Keratinocyte (primary cell): ENCODE measurements around the gene TFPI. TPM values are rescaled to one million over a fixed set of nuclear protein-coding genes. Genes with fewer than 3 reads are reported as not detected.

Source experiments
- DNase-seq: peaks from one replicate; pipeline ENCODE4 v3.0.0-alpha.2; 2011; ENCODE audit warnings: low read depth, missing footprints, low spot score
- FAIRE-seq: peaks from 2 replicates; lab custom pipeline; 2011; peaks lifted over from hg19 to GRCh38; lab: Jason Lieb, UNC
- H2AFZ ChIP-seq: 2 replicates; pipeline ENCODE4 v1.6.0; 2012; ENCODE audit warnings: low read length, control low read depth, inconsistent platforms; ENCODE audit not compliant: control insufficient read depth
- H3K27ac ChIP-seq: 2 replicates; pipeline ENCODE4 v1.5.1; 2011; ENCODE audit warnings: low read length; ENCODE audit not compliant: control insufficient read depth, insufficient read depth
- H3K27me3 ChIP-seq: 3 replicates; pipeline ENCODE4 v1.6.0; 2011; ENCODE audit warnings: low read length; ENCODE audit not compliant: control insufficient read depth, insufficient read depth; ENCODE audit errors: extremely low read depth
- H3K36me3 ChIP-seq, 2 experiments: 2 replicates in 1 of 2; 3 replicates in 1 of 2; pipeline ENCODE4 v1.5.1; 2011; ENCODE audit warnings: low read length in 2 of 2, mild to moderate bottlenecking in 1 of 2; ENCODE audit not compliant: control insufficient read depth in 2 of 2, insufficient read depth in 2 of 2; ENCODE audit errors: extremely low read depth in 1 of 2
- H3K4me1 ChIP-seq: 3 replicates; pipeline ENCODE4 v1.5.1; 2011; ENCODE audit warnings: low read length; ENCODE audit not compliant: control insufficient read depth, insufficient read depth; ENCODE audit errors: extremely low read depth
- H3K4me2 ChIP-seq: 3 replicates; pipeline ENCODE4 v1.6.0; 2011; ENCODE audit warnings: low read depth, low read length; ENCODE audit not compliant: control insufficient read depth, insufficient read depth; ENCODE audit errors: extremely low read depth
- H3K4me3 ChIP-seq, 3 experiments: fragments of 200-600 bp in 1 of 3; sonication (generic) in 1 of 3; 2 replicates in 2 of 3; 3 replicates in 1 of 3; pipeline ENCODE4 v1.5.1; 2011 to 2016; ENCODE audit warnings: low read length in 3 of 3, mild to moderate bottlenecking in 3 of 3, control low read depth in 2 of 3, inconsistent platforms in 1 of 3, low read depth in 1 of 3, mixed read lengths in 1 of 3, mixed run types in 1 of 3, moderate library complexity in 1 of 3; ENCODE audit not compliant: control insufficient read depth in 2 of 3, insufficient read depth in 2 of 3; ENCODE audit errors: extremely low read depth in 1 of 3
- H3K79me2 ChIP-seq: 2 replicates; pipeline ENCODE4 v1.6.0; 2012; ENCODE audit warnings: low read length; ENCODE audit not compliant: control insufficient read depth, insufficient read depth
- H3K9ac ChIP-seq: 3 replicates; pipeline ENCODE4 v1.6.0; 2011; ENCODE audit warnings: low read length; ENCODE audit not compliant: control insufficient read depth, insufficient read depth; ENCODE audit errors: extremely low read depth
- H3K9me1 ChIP-seq: 3 replicates; pipeline ENCODE4 v1.6.0; 2011; ENCODE audit warnings: low read length; ENCODE audit not compliant: control insufficient read depth, insufficient read depth; ENCODE audit errors: extremely low read depth
- H3K9me3 ChIP-seq: 2 replicates; pipeline ENCODE4 v1.5.1; 2012; ENCODE audit warnings: low read depth, low read length; ENCODE audit not compliant: control insufficient read depth
- H4K20me1 ChIP-seq: 3 replicates; pipeline ENCODE4 v1.6.0; 2011; ENCODE audit warnings: low read length; ENCODE audit not compliant: control insufficient read depth, insufficient read depth; ENCODE audit errors: extremely low read depth
- CTCF ChIP-seq, 3 experiments: IDR thresholded peaks in 1 of 3; conservative IDR thresholded peaks in 1 of 3; optimal IDR thresholded peaks in 1 of 3; 2 replicates in 2 of 3; 3 replicates in 1 of 3; pipeline versions ENCODE3 to v1.5.1; 2011; ENCODE audit warnings: low read length in 3 of 3, mild to moderate bottlenecking in 3 of 3, moderate library complexity in 2 of 3, control low read depth in 1 of 3, inconsistent platforms in 1 of 3; ENCODE audit not compliant: insufficient read depth in 2 of 3; ENCODE audit errors: extremely low read depth in 1 of 3
- EZH2 ChIP-seq: IDR thresholded peaks from one replicate; pipeline ENCODE4 v1.6.1; 2012; ENCODE audit warnings: inconsistent platforms, mild to moderate bottlenecking, low read length, moderate library complexity
- dilution Hi-C: fragments of 300-500 bp; cut with MboI; formaldehyde crosslinking; loops from one replicate; pipeline ENCODE4 v1.7.0; 2020; ENCODE audit warnings: low sequenced_read_pairs; ENCODE audit not compliant: extremely low pct_ligation_motif_present
- polyA minus RNA-seq, 3 experiments: library from RNA; depleted of rRNA, polyadenylated mRNA; stranded (reverse); fragments of >200 nt; gene quantifications; 1 replicate in 1 of 3; 2 replicates in 1 of 3; 3 replicates in 1 of 3; pipeline ENCODE4 v1.2.3, GENCODE V29; 2011
- polyA plus RNA-seq, 5 experiments: library from polyadenylated mRNA; depleted of rRNA in 3 of 5; stranded (reverse) in 3 of 5; stranded (forward) in 1 of 5; unstranded in 1 of 5; fragments of >200 nt; gene quantifications; 1 replicate in 1 of 5; 2 replicates in 3 of 5; 3 replicates in 1 of 5; pipeline versions ENCODE4 v1.2.1 to v1.2.3, GENCODE V29; 2011 to 2012; ENCODE audit warnings: missing spikeins in 2 of 5, low read depth in 1 of 5, low replicate concordance in 1 of 5

TFPI gene
- polyA plus RNA-seq (0.82 to 1.1 TPM (median 1.1 TPM) in 3 replicates), polyA minus RNA-seq (0.30 to 1.6 TPM (median 1.5 TPM) in 3 replicates)
- 1.4 TPM for polyA plus RNA-seq (2011; ENCODE audit: low read depth)
- 0.52 and 0.69 TPM in 2 replicates for polyA plus RNA-seq (2011; cell fraction: cytosol; rRNA removed)
- polyA plus RNA-seq (2011; cell fraction: nucleus; rRNA removed): 2.7 and 3.1 TPM in 2 replicates
- 0.42 and 0.83 TPM in 2 replicates for polyA plus RNA-seq (2012; ENCODE audit: low replicate concordance)
- polyA minus RNA-seq (2011; cell fraction: cytosol; rRNA and poly(A)+ RNA removed): not detected
- 2.2 and 4.0 TPM in 2 replicates for polyA minus RNA-seq (2011; cell fraction: nucleus; rRNA and poly(A)+ RNA removed)

DNA sequence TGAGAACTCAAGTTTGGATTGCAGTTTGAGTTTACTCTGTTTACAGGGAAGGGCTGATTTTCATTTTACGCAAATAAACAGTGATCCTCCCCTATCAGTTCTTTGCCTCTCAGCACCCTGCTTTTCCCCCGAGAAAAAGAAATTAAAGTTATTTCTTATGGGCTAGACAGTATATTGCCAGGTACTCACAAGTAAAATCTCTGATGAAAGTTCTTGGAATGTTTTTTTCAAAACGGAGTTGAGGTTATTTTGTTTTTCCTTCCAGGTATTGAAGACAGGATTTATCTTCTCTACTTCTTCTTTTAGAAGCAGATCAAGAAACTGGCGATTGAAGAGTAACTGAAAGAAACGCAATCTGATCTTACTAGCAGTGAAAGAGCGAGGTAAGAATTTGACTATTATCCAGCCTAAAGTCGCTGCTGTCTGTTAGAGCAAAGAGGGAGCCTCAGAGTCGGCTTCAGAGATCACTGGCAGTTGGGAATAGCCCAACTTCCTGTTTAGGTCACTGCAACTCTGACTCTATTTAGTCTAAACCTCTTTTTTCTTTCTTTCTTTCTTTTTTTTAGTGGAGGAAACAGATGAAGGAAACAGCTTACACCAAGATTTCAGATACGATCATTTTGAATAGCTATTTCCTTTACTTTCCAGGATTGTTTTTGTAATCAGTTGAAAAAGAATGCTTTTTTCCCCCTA is at the start of gene TFPI:
TSS of gene TFPI (minus strand) at position 425 of the 693 bp plus-strand sequence. CDS start 50,667 bp downstream, outside the sequence.
- Histone ChIP-seq H3K9ac (peak within 1 kb of the TSS; percentile 42), H3K9me3 (no peaks in the 10 kb centered on the region), H3K79me2 (no peaks in the 10 kb centered on the region), H4K20me1 (no peaks in the 10 kb centered on the region), H3K4me1 (peaks cover 12% of the 10 kb centered on the region), H2AFZ (peak within 1 kb of the TSS; percentile 94), H3K27ac (peak within 1 kb of the TSS; percentile 36), H3K27me3 (no peaks in the 10 kb centered on the region), H3K4me3 (peak within 1 kb of the TSS in 2 of 3 experiments; percentile 27 to 42), H3K9me1 (no peaks in the 10 kb centered on the region), H3K4me2 (peak within 1 kb of the TSS; percentile 70), H3K36me3 (no peaks in the 10 kb centered on the region)
- no peak for DNase-seq
- no peak for TF ChIP-seq EZH2
- no peak for TF ChIP-seq CTCF (optimal IDR thresholded peaks at IDR 0.05 in 1 of 3, IDR thresholded peaks at IDR 0.05 in 1 of 3, conservative IDR thresholded peaks at IDR 0.05 in 1 of 3; ENCODE audit: extremely low read depth in 1 of 3, insufficient read depth in 2 of 3, low read length in 3 of 3)
- dilution Hi-C loops: no loop called here
- FAIRE-seq: peak; percentile 84

DNA sequence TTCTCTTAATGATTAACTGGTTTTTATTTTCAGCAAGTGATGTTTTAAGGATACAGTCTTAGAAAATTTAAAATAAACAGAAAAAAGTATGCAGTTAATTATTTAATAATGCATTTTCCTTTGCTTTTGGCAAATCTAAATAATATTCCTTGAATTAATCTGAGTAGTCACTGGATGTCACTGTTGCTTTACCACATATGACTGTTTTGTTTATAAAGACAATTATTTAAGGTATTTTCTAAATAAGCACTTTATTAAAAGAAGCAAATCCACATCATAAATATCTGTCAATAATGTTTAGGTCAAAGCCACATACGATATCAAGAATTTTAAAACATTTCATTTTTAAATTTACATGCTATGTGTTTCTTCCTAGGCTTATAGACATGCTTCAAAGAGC is 40.6 kb upstream of the TFPI start:
- Histone ChIP-seq H3K9me1 (no peaks in the 10 kb centered on the region), H3K36me3 (no peaks in the 10 kb centered on the region), H3K9ac (no peak overlapping the region), H3K27ac (no peak overlapping the region), H3K79me2 (no peaks in the 10 kb centered on the region), H2AFZ (no peak overlapping the region), H3K4me3 (no peak overlapping the region), H3K4me1 (no peaks in the 10 kb centered on the region), H3K4me2 (no peak overlapping the region), H3K27me3 (no peaks in the 10 kb centered on the region), H3K9me3 (no peaks in the 10 kb centered on the region), H4K20me1 (no peaks in the 10 kb centered on the region)
- TF ChIP-seq EZH2: no peak
- TF ChIP-seq CTCF (optimal IDR thresholded peaks at IDR 0.05 in 1 of 3, IDR thresholded peaks at IDR 0.05 in 1 of 3, conservative IDR thresholded peaks at IDR 0.05 in 1 of 3; ENCODE audit: extremely low read depth in 1 of 3, insufficient read depth in 2 of 3, low read length in 3 of 3): no peak
- DNase-seq (no peak), FAIRE-seq (no peak)
- dilution Hi-C loops: no loop called here
